ENCODE measurements around the gene DENND5A.
"Not testable (repeated sequence)": the region's sequence is repeated elsewhere in the genome, so short reads cannot be mapped to it uniquely, and the experiment has no call there.

The DENND5A gene

DNA sequence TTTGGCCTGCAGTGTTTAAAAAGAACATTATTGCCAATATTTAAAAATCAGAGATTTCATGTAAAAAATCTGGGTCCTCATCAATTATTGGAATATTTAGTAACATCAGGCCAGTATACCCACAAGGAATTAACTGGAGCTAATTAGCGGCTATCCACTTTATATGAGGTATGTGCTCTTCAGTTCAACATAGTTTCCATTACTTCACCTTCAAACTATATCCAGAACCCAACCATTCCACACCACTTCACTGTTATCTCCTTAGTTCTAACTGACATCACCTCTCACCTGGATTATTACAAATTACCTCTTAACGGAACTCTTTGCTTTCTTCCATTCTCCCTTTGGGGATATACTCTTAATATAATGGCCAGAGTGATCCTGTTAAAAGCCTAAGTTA lies 64.7 kb downstream of the DENND5A start:
- DNase-seq = no peak
- Histone ChIP-seq H3K27me3 (no peaks in the 10 kb centered on the region), H3K4me1 (no peaks in the 10 kb centered on the region), H3K9me3 (no peaks in the 10 kb centered on the region), H3K36me3 (peaks cover 7% of the 10 kb centered on the region; the same call in 1 of the 2 replicates), H3K4me3 (ENCODE audit: low read depth, low read length) (no peak overlapping the region)
- TF ChIP-seq, protein P1, sequence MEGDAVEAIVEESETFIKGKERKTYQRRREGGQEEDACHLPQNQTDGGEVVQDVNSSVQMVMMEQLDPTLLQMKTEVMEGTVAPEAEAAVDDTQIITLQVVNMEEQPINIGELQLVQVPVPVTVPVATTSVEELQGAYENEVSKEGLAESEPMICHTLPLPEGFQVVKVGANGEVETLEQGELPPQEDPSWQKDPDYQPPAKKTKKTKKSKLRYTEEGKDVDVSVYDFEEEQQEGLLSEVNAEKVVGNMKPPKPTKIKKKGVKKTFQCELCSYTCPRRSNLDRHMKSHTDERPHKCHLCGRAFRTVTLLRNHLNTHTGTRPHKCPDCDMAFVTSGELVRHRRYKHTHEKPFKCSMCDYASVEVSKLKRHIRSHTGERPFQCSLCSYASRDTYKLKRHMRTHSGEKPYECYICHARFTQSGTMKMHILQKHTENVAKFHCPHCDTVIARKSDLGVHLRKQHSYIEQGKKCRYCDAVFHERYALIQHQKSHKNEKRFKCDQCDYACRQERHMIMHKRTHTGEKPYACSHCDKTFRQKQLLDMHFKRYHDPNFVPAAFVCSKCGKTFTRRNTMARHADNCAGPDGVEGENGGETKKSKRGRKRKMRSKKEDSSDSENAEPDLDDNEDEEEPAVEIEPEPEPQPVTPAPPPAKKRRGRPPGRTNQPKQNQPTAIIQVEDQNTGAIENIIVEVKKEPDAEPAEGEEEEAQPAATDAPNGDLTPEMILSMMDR (IDR thresholded peaks at IDR 0.05; ENCODE audit: low read depth, low read length) = no peak

- Histone ChIP-seq H3K4me3 (ENCODE audit: low read depth, low read length) (no peak overlapping the region), H3K27me3 (no peaks in the 10 kb centered on the region), H3K36me3 (peaks cover 3% of the 10 kb centered on the region), H3K4me1 (no peaks in the 10 kb centered on the region), H3K9me3 (no peaks in the 10 kb centered on the region)
- DNase-seq = no peak
- TF ChIP-seq, protein P1 (IDR thresholded peaks at IDR 0.05; ENCODE audit: low read depth, low read length) = no peak
These were observed 71.8 kb downstream of the DENND5A start for GRCh38 chr11:9193316-9193715.

DNA sequence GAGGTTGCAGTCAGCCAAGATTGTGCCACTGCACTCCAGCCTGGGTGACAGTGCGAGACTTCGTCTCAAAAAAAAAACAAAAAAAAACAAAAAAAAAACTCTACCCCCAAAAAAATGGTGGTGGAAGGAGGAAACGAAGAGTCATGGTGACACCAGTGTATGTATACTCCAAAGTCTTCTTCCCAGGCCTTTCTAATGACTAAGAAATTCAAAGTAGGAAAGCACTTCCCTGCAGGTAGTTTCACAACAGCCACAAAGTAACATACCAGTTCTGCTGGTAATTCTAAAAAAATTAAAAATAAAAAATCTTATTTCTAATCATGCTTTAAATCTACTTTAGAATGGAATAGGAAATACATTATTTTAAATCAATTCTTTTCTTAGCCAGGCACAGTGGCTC lies 72.6 kb downstream of the DENND5A start:
- TF ChIP-seq, protein P1 (IDR thresholded peaks at IDR 0.05; ENCODE audit: low read depth, low read length) = no peak
- H3K9me3 ChIP-seq = no peaks in the 10 kb centered on the region
- DNase-seq = no peak

GRCh38 chr11:9190326-9191016 lies 74.7 kb downstream of the DENND5A start:
- not testable (repeated sequence) for H3K4me3 ChIP-seq (ENCODE audit: low read depth, low read length); DNase-seq; H3K36me3 ChIP-seq; H3K27me3 ChIP-seq; H3K9me3 ChIP-seq; H3K4me1 ChIP-seq

More for the DNA sequence above, 72.6 kb downstream of the DENND5A start:
- peaks cover 3% of the 10 kb centered on the region for H3K36me3 ChIP-seq
- no peak overlapping the region for H3K4me3 ChIP-seq (ENCODE audit: low read depth, low read length)
- no peaks in the 10 kb centered on the region for H3K4me1 ChIP-seq
- no peaks in the 10 kb centered on the region for H3K27me3 ChIP-seq

DNA sequence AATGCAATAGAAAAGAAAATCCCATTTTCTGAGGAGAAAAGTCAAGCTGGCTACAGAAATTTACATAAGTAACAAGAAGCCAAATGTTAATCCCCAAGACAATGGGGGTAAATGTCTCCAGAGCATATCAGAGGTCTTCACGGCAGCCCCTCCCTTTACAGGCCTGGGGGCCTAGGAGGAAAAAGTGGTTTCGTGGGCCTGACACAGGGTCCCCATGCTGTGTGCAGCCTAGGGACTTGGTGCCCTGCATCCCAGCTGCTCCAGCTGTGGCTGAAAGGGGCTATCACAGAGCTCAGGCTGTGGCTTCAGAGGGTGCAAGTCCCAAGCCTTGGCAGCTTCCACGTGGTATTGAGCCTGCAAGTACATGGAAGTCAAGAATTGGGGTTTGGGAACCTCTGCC lies 76.3 kb downstream of the DENND5A start:
- H3K9me3 ChIP-seq; H3K27me3 ChIP-seq; H3K36me3 ChIP-seq; H3K4me3 ChIP-seq (ENCODE audit: low read depth, low read length); H3K4me1 ChIP-seq; DNase-seq: not testable (repeated sequence)

DNA sequence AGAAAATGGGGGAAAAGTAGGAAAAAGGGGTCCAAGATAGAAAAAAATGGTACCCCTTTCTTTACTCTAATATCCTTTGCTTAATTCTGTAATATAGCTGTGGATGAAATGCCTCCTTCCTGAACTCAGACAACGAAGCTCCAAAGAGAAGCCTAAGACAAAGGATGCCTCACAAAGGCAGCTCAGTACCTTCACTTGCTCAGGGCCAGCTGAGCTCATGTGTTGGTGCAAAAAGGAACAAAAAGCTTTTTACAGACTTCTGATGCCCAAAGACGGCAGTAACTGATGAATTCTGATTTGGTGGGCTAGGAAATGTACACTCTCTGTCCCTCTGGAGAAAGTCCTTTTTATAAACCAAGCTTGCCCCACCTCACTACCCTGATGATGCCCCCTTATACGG lies 77.5 kb downstream of the DENND5A start:
- H3K36me3 ChIP-seq = no peaks in the 10 kb centered on the region; the same call in 1 of the 2 replicates
- H3K9me3 ChIP-seq = no peaks in the 10 kb centered on the region
- no peak for DNase-seq
- TF ChIP-seq, protein P1 (IDR thresholded peaks at IDR 0.05; ENCODE audit: low read depth, low read length) = no peak
- no peaks in the 10 kb centered on the region for H3K4me1 ChIP-seq
- H3K27me3 ChIP-seq = no peaks in the 10 kb centered on the region
- no peak overlapping the region for H3K4me3 ChIP-seq (ENCODE audit: low read depth, low read length)

GRCh38 chr11:9184516-9184915 lies 80.6 kb downstream of the DENND5A start:
- no peak overlapping the region for H3K4me3 ChIP-seq (ENCODE audit: low read depth, low read length)
- H3K36me3 ChIP-seq = peaks cover 3% of the 10 kb centered on the region; the same call in 1 of the 2 replicates
- DNase-seq = no peak
- H3K4me1 ChIP-seq = no peaks in the 10 kb centered on the region
- H3K9me3 ChIP-seq = no peaks in the 10 kb centered on the region
- no peaks in the 10 kb centered on the region for H3K27me3 ChIP-seq
- TF ChIP-seq, protein P1 (IDR thresholded peaks at IDR 0.05; ENCODE audit: low read depth, low read length) = no peak
